T47D (cell line): Measurements from ENCODE around the gene SLC22A3.

Experiments
- DNase-seq, 2 experiments: peaks; one replicate each; pipeline versions ENCODE4 v3.0.0 to v3.0.0-alpha.2; 2011 to 2012; ENCODE audit warnings: low read depth in 1 of 2, low spot score in 1 of 2
- JUND ChIP-seq: IDR thresholded peaks from 2 replicates; pipeline ENCODE4 v1.6.1; 2012; ENCODE audit warnings: low read depth
- in situ Hi-C: cut with HindIII; loops from 2 replicates; pipeline ENCODE4 v1.10.0; 2016; ENCODE audit warnings: low sequenced_read_pairs, low pct_unique_long_range_greater_than_20kb

SLC22A3 gene

GRCh38 chr6:160417550-160417949 lies 69.4 kb downstream of the SLC22A3 start:
- in situ Hi-C loops: no loop called here
- DNase-seq: no peak
- no peak for TF ChIP-seq JUND

GRCh38 chr6:160418370-160418769 lies 70.2 kb downstream of the SLC22A3 start:
- in situ Hi-C loops: no loop called here
- no peak for TF ChIP-seq JUND
- DNase-seq: no peak

- TF ChIP-seq JUND: no peak
- in situ Hi-C loops: no loop called here
- no peak for DNase-seq
Observed at GRCh38 chr6:160419488-160419887, 71.3 kb downstream of the SLC22A3 start.

- TF ChIP-seq JUND: no peak
Observed at GRCh38 chr6:160420253-160420968, 72.2 kb downstream of the SLC22A3 start.

GRCh38 chr6:160420969-160421556 lies 72.9 kb downstream of the SLC22A3 start:
- TF ChIP-seq JUND: no peak
- in situ Hi-C loops: no loop called here
- no peak for DNase-seq

More at GRCh38 chr6:160420253-160420968, 72.2 kb downstream of the SLC22A3 start:
- in situ Hi-C loops: no loop called here
- no peak for DNase-seq

GRCh38 chr6:160421854-160422253 lies 73.7 kb downstream of the SLC22A3 start:
- TF ChIP-seq JUND: no peak
- no peak for DNase-seq
- in situ Hi-C loops: no loop called here

- in situ Hi-C loops: no loop called here
- DNase-seq: no peak
- TF ChIP-seq JUND: no peak
Observed at GRCh38 chr6:160424256-160424655, 76.1 kb downstream of the SLC22A3 start.

- no peak for DNase-seq
Observed at GRCh38 chr6:160426136-160426535, 78.0 kb downstream of the SLC22A3 start.

GRCh38 chr6:160427312-160428068 lies 79.3 kb downstream of the SLC22A3 start:
- in situ Hi-C loops: no loop called here
- no peak for DNase-seq

More at GRCh38 chr6:160426136-160426535, 78.0 kb downstream of the SLC22A3 start:
- no peak for TF ChIP-seq JUND
- in situ Hi-C loops: no loop called here

GRCh38 chr6:160428069-160428430 lies 79.9 kb downstream of the SLC22A3 start:
- in situ Hi-C loops: no loop called here
- TF ChIP-seq JUND: no peak
- no peak for DNase-seq

More at GRCh38 chr6:160427312-160428068, 79.3 kb downstream of the SLC22A3 start:
- TF ChIP-seq JUND: no peak

- no peak for DNase-seq
- TF ChIP-seq JUND: no peak
- in situ Hi-C loops: no loop called here
Observed at GRCh38 chr6:160428818-160429619, 80.8 kb downstream of the SLC22A3 start.

- no peak for DNase-seq
- in situ Hi-C loops: no loop called here
- no peak for TF ChIP-seq JUND
Observed at GRCh38 chr6:160429620-160429895, 81.4 kb downstream of the SLC22A3 start.
